Upper lobe of left lung (tissue), 4 donors: ENCODE measurements around the gene KLHL11.
A peak's percentile ranks its signal among the peaks of the same experiment; 100 is the strongest.

Experiments used
- EP300 ChIP-seq, 4 donors: sonication (generic); formaldehyde crosslinking; IDR thresholded peaks; one replicate each; pipeline ENCODE4 v1.5.1; 2017; ENCODE audit warnings: antibody characterized with exemption in 4 of 4, control low read depth in 2 of 4
- POLR2A ChIP-seq, 4 donors: fragments of 450-650 bp; IDR thresholded peaks; one replicate each; pipeline ENCODE4 v1.5.1; 2016 to 2017; ENCODE audit warnings: antibody characterized with exemption in 4 of 4, mild to moderate bottlenecking in 2 of 4
- POLR2AphosphoS5 ChIP-seq, 2 donors: sonication (generic); formaldehyde crosslinking; IDR thresholded peaks; one replicate each; pipeline ENCODE4 v1.5.1; 2017; ENCODE audit warnings: antibody characterized with exemption in 2 of 2
- TF ChIP-seq, protein P1 (sequence below), 6 experiments: fragments of 450-650 bp in 4 of 6; fragments of 200-600 bp in 2 of 6; sonication (generic) in 2 of 6; IDR thresholded peaks; one replicate each; pipeline ENCODE4 v1.5.1; 2016 to 2019; ENCODE audit warnings: antibody characterized with exemption in 6 of 6

DNA sequence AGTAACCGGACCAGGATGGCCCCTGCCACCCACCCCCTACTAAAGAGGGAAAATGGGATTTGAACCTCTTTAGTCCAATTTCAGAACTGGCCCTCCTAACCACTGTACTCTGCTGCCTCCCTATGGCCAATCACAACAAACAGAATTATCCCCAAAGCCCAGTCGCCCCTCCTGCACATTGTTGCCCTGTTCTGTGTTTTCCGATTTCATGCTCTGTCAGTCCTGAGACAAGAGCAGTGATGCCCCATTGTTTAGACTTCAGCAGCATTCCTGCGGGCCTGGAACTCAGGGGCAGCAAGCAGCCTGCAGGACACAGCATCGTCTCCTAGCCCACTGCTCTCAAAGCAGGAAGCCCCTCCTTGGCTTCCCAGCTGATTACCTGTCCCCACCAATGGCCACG is 20.5 kb upstream of the KLHL11 start:
- TF ChIP-seq, protein P1, sequence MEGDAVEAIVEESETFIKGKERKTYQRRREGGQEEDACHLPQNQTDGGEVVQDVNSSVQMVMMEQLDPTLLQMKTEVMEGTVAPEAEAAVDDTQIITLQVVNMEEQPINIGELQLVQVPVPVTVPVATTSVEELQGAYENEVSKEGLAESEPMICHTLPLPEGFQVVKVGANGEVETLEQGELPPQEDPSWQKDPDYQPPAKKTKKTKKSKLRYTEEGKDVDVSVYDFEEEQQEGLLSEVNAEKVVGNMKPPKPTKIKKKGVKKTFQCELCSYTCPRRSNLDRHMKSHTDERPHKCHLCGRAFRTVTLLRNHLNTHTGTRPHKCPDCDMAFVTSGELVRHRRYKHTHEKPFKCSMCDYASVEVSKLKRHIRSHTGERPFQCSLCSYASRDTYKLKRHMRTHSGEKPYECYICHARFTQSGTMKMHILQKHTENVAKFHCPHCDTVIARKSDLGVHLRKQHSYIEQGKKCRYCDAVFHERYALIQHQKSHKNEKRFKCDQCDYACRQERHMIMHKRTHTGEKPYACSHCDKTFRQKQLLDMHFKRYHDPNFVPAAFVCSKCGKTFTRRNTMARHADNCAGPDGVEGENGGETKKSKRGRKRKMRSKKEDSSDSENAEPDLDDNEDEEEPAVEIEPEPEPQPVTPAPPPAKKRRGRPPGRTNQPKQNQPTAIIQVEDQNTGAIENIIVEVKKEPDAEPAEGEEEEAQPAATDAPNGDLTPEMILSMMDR (IDR thresholded peaks at IDR 0.05), result peak in 1 of 6 experiments; percentile 18
- TF ChIP-seq POLR2AphosphoS5 (IDR thresholded peaks at IDR 0.05) (no peak), POLR2A (IDR thresholded peaks at IDR 0.05) (no peak), EP300 (IDR thresholded peaks at IDR 0.05) (no peak)
